Measurements from ENCODE around the gene VOPP1. TPM values are rescaled to one million over a fixed set of nuclear protein-coding genes. Genes with fewer than 3 reads are reported as not detected.

VOPP1 gene
- total RNA-seq, 1 experiment from 2014 or later, result 30.3 TPM

DNA sequence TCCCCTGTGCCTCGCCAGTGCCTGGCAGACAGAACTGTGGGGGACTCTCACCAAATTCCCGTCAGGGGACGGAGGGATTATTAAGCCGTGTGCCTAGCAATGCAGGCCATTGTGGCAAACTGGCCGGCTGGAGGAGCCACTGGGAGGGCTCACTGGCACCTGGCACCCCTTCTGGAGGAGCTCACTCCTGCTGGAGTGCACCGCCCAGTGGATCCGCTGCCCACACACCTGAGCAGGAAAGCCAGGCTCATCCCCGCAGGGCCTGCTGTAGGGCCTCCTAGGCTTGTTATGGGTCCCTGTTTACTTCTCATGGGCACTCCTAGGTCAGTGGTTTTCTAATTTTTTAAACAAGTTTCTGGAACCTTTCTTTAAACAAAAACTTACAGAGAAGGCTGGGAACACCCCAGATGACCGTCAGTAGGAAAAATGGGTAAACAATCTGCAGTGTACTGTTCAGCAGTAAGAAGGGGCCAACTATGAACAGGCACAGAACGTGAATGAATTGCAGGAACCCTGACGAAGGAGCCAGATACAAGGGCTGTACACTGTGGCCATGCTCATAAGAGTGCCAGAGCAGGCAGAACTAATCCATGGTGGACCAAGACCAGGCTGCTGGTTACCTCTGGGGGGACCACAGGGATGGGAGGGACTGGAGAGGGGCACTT lies 142.3 kb downstream of the VOPP1 start (continued):
- no peak for TF ChIP-seq REST (IDR thresholded peaks at IDR 0.05; ENCODE audit: low read depth)

- RAD21 ChIA-PET (ENCODE audit: low non-redundant PET in 1 of 2, low total read pairs in 2 of 2, uncharacterized antibody in 2 of 2, unreplicated experiment in 2 of 2), result no interaction called here
Observed at GRCh38 chr7:55427800-55428199, 144.5 kb downstream of the VOPP1 start.

More at GRCh38 chr7:55427800-55428199, 144.5 kb downstream of the VOPP1 start:
- POLR2A ChIA-PET, result interaction anchor here (0.7 kb wide), 1 partner anchor 13 kb away, joined by 4 read pairs; no protein-coding TSS in a partner anchor
- ATAC-seq (no peak), DNase-seq (ENCODE audit: low read depth, low spot score) (no peak)
- H3K79me2 ChIP-seq (ENCODE audit: insufficient read depth, low read length), result no peaks in the 10 kb centered on the region
- no peak overlapping the region for H2AFZ ChIP-seq (ENCODE audit: low read depth, low read length, poor library complexity, severe bottlenecking)
- H4K20me1 ChIP-seq (ENCODE audit: insufficient read depth), result no peaks in the 10 kb centered on the region
- H3K9me2 ChIP-seq (ENCODE audit: insufficient read depth), result no peaks in the 10 kb centered on the region
- H3K4me2 ChIP-seq (ENCODE audit: low read length), result no peak overlapping the region
- H3K9me3 ChIP-seq (ENCODE audit: control insufficient read depth in 1 of 2, insufficient read depth in 1 of 2, low read depth in 1 of 2, low read length in 2 of 2), result no peaks in the 10 kb centered on the region
- no TSS peak for BruUV-seq (replicated peaks)
- intact Hi-C loops (cut with micrococcal nuclease), result no loop called here
- H3K36me3 ChIP-seq (ENCODE audit: control insufficient read depth in 1 of 2, insufficient read depth in 2 of 2, low read length in 2 of 2), result no peaks in the 10 kb centered on the region
- H3K4me3 ChIP-seq (replicated peaks in 1 of 2; ENCODE audit: low read depth in 1 of 2, low read length in 2 of 2), result no peak overlapping the region
- no peaks in the 10 kb centered on the region for H3K27me3 ChIP-seq (ENCODE audit: insufficient read depth, low read length)
- no peaks in the 10 kb centered on the region for H3K4me1 ChIP-seq (ENCODE audit: control insufficient read depth in 1 of 2, insufficient read depth in 2 of 2, low read length in 2 of 2)
- TF ChIP-seq JUND (IDR thresholded peaks at IDR 0.05) (no peak), ATF3 (IDR thresholded peaks at IDR 0.05) (no peak), CBX3 (IDR thresholded peaks at IDR 0.05; ENCODE audit: low read depth) (no peak), RAD21 (IDR thresholded peaks at IDR 0.05; ENCODE audit: low read depth) (no peak), EZH2 (IDR thresholded peaks at IDR 0.05) (no peak), TCF7L2 (IDR thresholded peaks at IDR 0.05; ENCODE audit: borderline replicate concordance, extremely low read depth, insufficient read depth, insufficient read length) (no peak), FOSL1 (IDR thresholded peaks at IDR 0.05; ENCODE audit: low read depth) (no peak), REST (IDR thresholded peaks at IDR 0.05; ENCODE audit: low read depth) (no peak)
- TF ChIP-seq, protein P1, sequence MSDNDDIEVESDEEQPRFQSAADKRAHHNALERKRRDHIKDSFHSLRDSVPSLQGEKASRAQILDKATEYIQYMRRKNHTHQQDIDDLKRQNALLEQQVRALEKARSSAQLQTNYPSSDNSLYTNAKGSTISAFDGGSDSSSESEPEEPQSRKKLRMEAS (IDR thresholded peaks at IDR 0.05), result no peak
- CTCF ChIA-PET, result interaction anchor here (1.4 kb wide), 1 partner anchor 13 kb away, joined by 4 read pairs; no protein-coding TSS in a partner anchor
- H3K9ac ChIP-seq (ENCODE audit: low read length), result no peak overlapping the region
- H3K27ac ChIP-seq (ENCODE audit: low read depth, low read length), result no peak overlapping the region

All from HCT116 (cell line).